ENCODE data around the gene NRBP1.
A peak's percentile ranks its signal among the peaks of the same experiment; 100 is the strongest.
"Not testable (repeated sequence)": the region's sequence is repeated elsewhere in the genome, so short reads cannot be mapped to it uniquely, and the experiment has no call there.

NRBP1 gene

DNA sequence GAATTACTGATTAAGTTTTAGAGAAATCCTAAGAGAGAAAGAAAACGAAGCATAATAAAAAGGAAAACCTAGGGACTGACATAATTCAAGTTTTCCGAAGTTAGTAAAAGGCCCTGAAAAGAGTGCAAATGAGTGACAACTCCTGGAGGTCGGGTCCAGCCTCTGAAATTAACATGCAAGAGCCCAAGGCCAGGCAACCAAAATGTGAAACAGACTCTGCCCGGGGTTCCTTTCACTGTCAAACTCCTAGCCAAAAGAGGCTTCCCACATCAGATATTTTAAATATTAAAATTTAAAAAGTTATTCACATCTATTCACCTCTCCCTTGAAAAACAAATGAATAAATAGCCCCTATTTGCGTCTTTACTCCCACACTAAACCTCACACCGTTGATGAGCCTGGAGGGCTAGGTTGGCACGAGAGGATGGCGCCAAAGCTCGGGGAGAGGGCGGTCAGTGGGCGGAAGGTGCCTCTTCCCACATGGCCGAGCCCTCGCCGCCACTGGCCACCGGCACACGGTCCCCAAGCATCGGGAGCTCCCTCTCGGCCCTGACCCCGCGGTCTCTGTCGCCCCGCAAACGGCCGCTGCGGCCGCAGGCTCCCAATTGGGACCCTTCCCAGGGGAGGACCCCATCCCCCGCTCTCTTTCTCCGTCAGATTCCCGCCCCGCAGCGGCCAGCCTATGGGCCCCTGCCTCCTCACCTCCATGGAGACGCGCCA is 19.7 kb upstream of the NRBP1 start:
- peak overlapping the region; percentile 90 for H3K4me3 ChIP-seq (ENCODE audit: low read length)
- TF ChIP-seq ZNF274 (IDR thresholded peaks at IDR 0.05; ENCODE audit: low read depth, low read length): no peak

DNA sequence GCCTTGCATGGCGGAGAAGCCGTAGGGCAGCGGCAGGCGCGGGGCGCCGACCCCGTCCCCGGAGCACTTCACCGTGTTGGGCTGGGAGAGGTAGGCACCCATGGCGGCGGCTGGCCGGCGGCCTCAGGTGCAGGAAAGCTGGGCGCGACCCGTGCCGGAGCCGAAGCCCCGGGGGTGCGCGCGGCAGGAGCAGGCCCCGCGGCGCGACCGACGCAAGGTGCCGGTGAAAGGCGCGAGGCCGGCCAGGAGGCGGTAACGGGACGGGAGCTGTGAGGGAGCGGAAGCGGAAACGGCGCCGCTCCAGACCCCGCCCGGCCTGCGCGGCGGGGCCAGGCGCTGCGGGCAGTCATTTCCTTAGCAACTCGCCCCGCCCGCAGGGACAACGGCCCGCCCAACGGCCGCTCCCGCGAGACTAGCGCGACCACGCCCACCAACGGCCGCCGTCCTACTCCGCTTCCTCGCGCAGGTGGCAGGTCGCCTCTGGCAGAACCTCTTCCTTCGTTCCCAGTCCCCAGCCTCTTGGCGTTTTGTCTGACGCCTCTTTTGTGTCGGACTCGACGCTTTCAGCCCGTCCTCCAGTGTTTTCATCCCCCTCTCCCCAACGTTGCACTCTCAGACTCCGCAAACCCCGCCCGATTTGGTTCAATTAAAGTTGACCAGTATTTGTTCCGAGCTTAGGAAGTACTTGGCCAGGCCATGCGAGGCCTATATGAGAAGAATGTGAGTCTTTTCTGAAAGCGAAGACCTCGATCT is 18.9 kb upstream of the NRBP1 start, which contains the start of gene PPM1G:
Gene PPM1G (minus strand): TSS at position 271 of the 753 bp plus-strand sequence. CDS start 169 bp downstream, at position 102.
- TF ChIP-seq ZNF274 (IDR thresholded peaks at IDR 0.05; ENCODE audit: low read depth, low read length): no peak
- peak within 1 kb of the TSS; percentile 90 for H3K4me3 ChIP-seq (ENCODE audit: low read length)

DNA sequence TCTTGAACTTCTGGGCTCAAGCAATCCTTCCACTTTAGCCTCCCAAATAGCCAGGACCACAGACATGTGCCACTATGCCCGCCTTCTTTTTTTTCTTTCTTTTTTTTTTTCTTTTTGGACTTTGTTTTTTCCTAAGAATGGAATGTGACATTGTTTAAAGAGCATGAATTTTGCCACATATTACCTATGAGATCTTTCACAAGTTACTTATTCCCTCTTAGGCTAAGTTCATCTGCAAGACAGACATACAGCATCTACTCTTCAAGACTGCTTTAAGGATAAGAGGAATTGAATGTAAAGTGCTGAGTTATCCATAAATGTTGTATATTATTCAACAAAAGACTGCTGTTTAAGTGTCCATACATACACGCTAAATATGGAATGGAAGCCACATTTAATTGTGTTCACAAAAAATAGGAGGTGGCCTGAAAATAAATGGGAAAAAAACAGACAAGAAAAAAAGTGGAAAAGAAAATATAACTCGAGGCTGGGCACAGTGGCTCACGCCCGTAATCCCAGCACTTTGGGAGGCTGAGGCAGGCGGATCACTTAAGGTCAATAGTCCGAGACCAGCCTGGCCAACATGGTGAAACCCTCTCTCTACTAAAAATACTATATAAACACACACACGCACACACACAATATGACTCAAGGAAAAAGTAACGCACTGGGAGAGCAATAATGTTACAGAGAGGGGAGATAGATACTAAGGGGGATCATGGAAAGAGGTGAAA is 15.8 kb upstream of the NRBP1 start:
- no peak overlapping the region for H3K4me3 ChIP-seq (ENCODE audit: low read length)
- TF ChIP-seq ZNF274 (IDR thresholded peaks at IDR 0.05; ENCODE audit: low read depth, low read length): no peak

DNA sequence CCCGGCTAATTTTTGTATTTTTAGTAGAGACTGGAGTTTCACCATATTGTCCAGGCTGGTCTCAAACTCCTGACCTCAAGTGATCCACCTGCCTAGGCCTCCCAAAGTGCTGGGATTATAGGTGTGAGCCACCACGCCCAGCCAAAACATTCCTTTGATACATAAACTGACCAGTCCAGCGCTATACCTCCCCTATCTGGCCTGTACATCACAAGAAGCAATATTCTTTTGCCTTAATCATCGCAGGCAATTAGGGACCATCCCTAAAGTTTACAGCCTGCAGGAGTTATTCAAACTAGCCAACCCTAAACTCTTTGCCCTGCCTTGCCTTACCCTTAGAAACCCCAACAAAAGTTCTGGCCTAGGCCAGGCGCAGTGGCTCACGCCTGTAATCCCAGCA is 12.3 kb upstream of the NRBP1 start:
- H3K4me3 ChIP-seq (ENCODE audit: low read length): no peak overlapping the region
- TF ChIP-seq ZNF274 (IDR thresholded peaks at IDR 0.05; ENCODE audit: low read depth, low read length): no peak

GRCh38 chr2:27420996-27421395 is 7.4 kb upstream of the NRBP1 start:
- TF ChIP-seq ZNF274 (IDR thresholded peaks at IDR 0.05; ENCODE audit: low read depth, low read length): no peak
- H3K4me3 ChIP-seq (ENCODE audit: low read length): no peak overlapping the region

GRCh38 chr2:27421660-27422250 is 6.7 kb upstream of the NRBP1 start:
- no peak for TF ChIP-seq ZNF274 (IDR thresholded peaks at IDR 0.05; ENCODE audit: low read depth, low read length)
- H3K4me3 ChIP-seq (ENCODE audit: low read length): no peak overlapping the region

- TF ChIP-seq ZNF274 (IDR thresholded peaks at IDR 0.05; ENCODE audit: low read depth, low read length): no peak
- H3K4me3 ChIP-seq (ENCODE audit: low read length): no peak overlapping the region
Measured at GRCh38 chr2:27422958-27423357, 5.5 kb upstream of the NRBP1 start.

DNA sequence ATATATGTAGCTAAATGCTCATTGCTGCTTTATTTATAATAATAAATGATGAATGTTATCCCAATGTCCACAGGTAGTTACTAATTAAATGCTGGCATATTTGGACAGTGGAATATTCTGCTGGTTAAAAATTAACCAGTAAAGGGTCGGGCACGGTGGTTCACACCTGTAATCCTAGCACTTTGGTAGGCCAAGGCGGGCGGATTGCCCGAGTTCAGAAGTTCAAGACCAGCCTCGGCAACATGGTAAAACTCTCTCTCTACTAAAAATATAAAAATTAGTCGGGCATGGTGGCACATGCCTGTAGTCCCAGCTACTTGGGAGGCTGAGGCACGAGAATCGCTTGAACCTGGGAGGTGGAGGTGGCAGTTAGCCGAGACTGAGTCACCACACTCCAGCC is 3.4 kb upstream of the NRBP1 start:
- not testable (repeated sequence) for H3K4me3 ChIP-seq (ENCODE audit: low read length)

- TF ChIP-seq ZNF274 (IDR thresholded peaks at IDR 0.05; ENCODE audit: low read depth, low read length): no peak
- peak overlapping the region; percentile 98 for H3K4me3 ChIP-seq (ENCODE audit: low read length)
Measured at GRCh38 chr2:27427863-27428212, 593 bp upstream of the NRBP1 start.

DNA sequence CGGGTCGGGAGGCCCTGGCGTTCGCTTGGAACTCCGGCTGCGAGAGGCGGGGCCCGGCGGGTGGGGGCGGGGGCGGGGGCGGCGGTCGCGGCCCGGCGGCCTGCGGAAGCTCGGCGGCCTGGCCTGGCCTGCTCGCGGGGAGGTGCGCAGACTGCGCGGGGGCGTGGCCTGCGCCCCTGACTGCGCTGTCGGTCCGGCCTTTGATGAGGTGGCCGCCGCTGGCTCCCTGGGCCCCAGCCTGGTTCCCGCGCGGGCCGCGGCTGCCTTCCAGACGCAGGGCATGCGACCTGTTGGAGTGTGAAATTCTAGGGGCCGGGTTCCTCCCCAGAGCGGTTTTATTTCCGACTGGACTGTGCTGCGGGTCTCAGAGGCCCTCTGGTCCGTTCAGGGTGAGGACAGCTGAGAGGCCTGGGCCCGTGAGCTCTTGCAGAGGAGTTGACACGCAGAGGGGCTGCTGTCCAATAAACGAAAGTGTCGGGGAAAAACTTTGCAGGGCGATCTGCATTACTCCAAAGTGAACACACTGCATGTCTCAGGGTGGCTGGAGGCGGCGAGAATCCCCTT is 629 bp downstream of the NRBP1 start:
- no peak for TF ChIP-seq ZNF274 (IDR thresholded peaks at IDR 0.05; ENCODE audit: low read depth, low read length)
- H3K4me3 ChIP-seq (ENCODE audit: low read length): peak overlapping the region; percentile 98

DNA sequence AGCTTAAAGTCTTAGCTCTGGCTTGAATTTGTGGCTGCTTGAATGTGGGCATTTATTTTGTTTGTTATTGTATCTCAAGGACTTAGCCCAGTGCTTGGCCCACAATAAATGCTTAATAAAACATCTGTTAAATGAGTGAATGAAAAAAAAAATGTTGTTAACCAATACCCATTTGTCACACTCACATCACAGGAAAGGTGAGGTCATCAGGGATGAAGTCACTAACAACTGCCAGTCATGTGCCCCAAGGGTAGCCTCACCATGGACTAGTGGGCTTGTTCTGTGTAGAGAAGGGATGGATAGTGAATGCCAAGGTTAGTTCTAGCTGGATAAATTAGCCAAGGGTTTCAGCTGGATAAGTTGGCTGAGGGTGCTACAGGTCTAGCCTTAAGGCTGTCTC is 3.0 kb downstream of the NRBP1 start:
- no peak overlapping the region for H3K4me3 ChIP-seq (ENCODE audit: low read length)
- no peak for TF ChIP-seq ZNF274 (IDR thresholded peaks at IDR 0.05; ENCODE audit: low read depth, low read length)

GRCh38 chr2:27435628-27436027 is 7.2 kb downstream of the NRBP1 start:
- no peak overlapping the region for H3K4me3 ChIP-seq (ENCODE audit: low read length)
- TF ChIP-seq ZNF274 (IDR thresholded peaks at IDR 0.05; ENCODE audit: low read depth, low read length): no peak

DNA sequence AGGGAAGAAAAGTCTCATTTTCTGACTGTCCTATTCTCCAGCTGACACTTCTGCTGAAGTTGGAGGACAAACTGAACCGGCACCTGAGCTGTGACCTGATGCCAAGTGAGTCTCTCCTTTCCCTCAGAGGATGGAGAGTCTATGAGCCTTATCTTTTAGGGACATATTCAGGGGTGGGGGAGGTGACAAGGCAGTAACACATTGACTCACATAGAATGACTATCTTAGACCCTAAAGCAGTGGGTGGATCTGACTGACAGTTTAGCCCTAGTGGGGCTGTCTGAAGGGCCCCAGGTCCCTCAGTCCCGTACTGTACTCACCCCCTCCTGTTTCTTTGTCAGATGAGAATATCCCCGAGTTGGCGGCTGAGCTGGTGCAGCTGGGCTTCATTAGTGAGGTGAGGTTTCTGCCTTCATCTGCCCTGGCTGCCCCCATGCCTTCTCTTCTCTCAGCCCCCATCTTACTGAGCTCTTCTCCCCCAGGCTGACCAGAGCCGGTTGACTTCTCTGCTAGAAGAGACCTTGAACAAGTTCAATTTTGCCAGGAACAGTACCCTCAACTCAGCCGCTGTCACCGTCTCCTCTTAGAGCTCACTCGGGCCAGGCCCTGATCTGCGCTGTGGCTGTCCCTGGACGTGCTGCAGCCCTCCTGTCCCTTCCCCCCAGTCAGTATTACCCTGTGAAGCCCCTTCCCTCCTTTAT is 12.9 kb downstream of the NRBP1 start:
- TF ChIP-seq ZNF274 (IDR thresholded peaks at IDR 0.05; ENCODE audit: low read depth, low read length): no peak
- no peak overlapping the region for H3K4me3 ChIP-seq (ENCODE audit: low read length)

All from GM08714 (cell line).